ENCODE data around the gene THSD4. TPM values are rescaled to one million over a fixed set of nuclear protein-coding genes. Genes with fewer than 3 reads are reported as not detected.

The THSD4 gene
- polyA plus RNA-seq, 2 of the 4 experiments (the other 2 are of a cell fraction), result 15.8 to 40.7 TPM

GRCh38 chr15:71223516-71223915 lies 108.2 kb downstream of the THSD4 start:
- ATAC-seq (no peak), DNase-seq (ENCODE audit: low read depth in 1 of 2, low spot score in 1 of 2) (no peak), FAIRE-seq (peak; percentile 7)
- 98% methylated on average over 2 of the region's 2 CpGs for WGBS (ENCODE audit: missing lambda C conversion rate)
- Histone ChIP-seq H3K4me2 (no peak overlapping the region), H3K9me3 (no peaks in the 10 kb centered on the region), H3K27ac (peak overlapping the region in 1 of 2 experiments; percentile 12; a peak in 1 of 6 replicates), H3K4me1 (no peaks in the 10 kb centered on the region), H3K4me3 (no peak overlapping the region)
- no peak for TF ChIP-seq POLR2AphosphoS2 (conservative IDR thresholded peaks at IDR 0.05; ENCODE audit: low read length)
- TF ChIP-seq MYC (IDR thresholded peaks at IDR 0.05; ENCODE audit: borderline replicate concordance, low read length), result no peak
- no peak for TF ChIP-seq CHD4 (IDR thresholded peaks at IDR 0.05; ENCODE audit: borderline replicate concordance)
- TF ChIP-seq MAFK (IDR thresholded peaks at IDR 0.05; ENCODE audit: partially characterized antibody), result peak; percentile 13
- no peak for TF ChIP-seq E2F6 (IDR thresholded peaks at IDR 0.05; ENCODE audit: borderline replicate concordance, low read depth)
- no peak for TF ChIP-seq EP300 (IDR thresholded peaks at IDR 0.05)
- TF ChIP-seq SREBF2 (IDR thresholded peaks at IDR 0.05), result no peak
- TF ChIP-seq HEYL (CRISPR knock-in tag; IDR thresholded peaks at IDR 0.05), result no peak
- CTCF ChIA-PET, result interaction anchor here (1.1 to 1.9 kb wide), 3 partner anchors 10 to 109 kb away, joined by 3 to 5 read pairs (median 4); partner anchors contain the start of gene THSD4
- POLR2A ChIA-PET, result no interaction called here

- ChIA-PET POLR2A (no interaction called here), CTCF (interaction anchor here (1.6 kb wide), 1 partner anchor 33 kb away, joined by 3 read pairs; no protein-coding TSS in a partner anchor)
- Histone ChIP-seq H3K4me2 (no peak overlapping the region), H3K9me3 (no peaks in the 10 kb centered on the region), H3K4me1 (no peaks in the 10 kb centered on the region), H3K4me3 (no peak overlapping the region), H3K27ac (peak overlapping the region in 1 of 2 experiments; percentile 12; a peak in 1 of 6 replicates)
- DNase-seq (ENCODE audit: low read depth in 1 of 2, low spot score in 1 of 2), result no peak
- WGBS (ENCODE audit: missing lambda C conversion rate), result 84% methylated on average over 4 of the region's 4 CpGs
- ATAC-seq, result no peak
- FAIRE-seq, result no peak
- TF ChIP-seq RNF2 (IDR thresholded peaks at IDR 0.05; ENCODE audit: borderline replicate concordance, low read depth), result no peak
- TF ChIP-seq HMGXB4 (CRISPR knock-in tag; IDR thresholded peaks at IDR 0.05; ENCODE audit: borderline replicate concordance), result no peak
- TF ChIP-seq POLR2A (IDR thresholded peaks at IDR 0.05; ENCODE audit: low read length), result no peak
- no peak for TF ChIP-seq RCOR1 (IDR thresholded peaks at IDR 0.05; ENCODE audit: low read depth, low read length)
- TF ChIP-seq JUNB (IDR thresholded peaks at IDR 0.05), result no peak
- TF ChIP-seq FOXS1 (CRISPR knock-in tag; IDR thresholded peaks at IDR 0.05), result no peak
- TF ChIP-seq FOSB (CRISPR knock-in tag; IDR thresholded peaks at IDR 0.05), result no peak
- no peak for TF ChIP-seq EHF (CRISPR knock-in tag; IDR thresholded peaks at IDR 0.05)
- TF ChIP-seq RFX5 (IDR thresholded peaks at IDR 0.05), result no peak
- TF ChIP-seq NFE2L2 (conservative IDR thresholded peaks at IDR 0.05; ENCODE audit: low read length), result no peak
- TF ChIP-seq HOXA7 (CRISPR knock-in tag; IDR thresholded peaks at IDR 0.05), result no peak
- TF ChIP-seq ZFP36 (IDR thresholded peaks at IDR 0.05; ENCODE audit: borderline replicate concordance, partially characterized antibody), result no peak
- TF ChIP-seq ATOH8 (CRISPR knock-in tag; IDR thresholded peaks at IDR 0.05; ENCODE audit: low read depth), result no peak
- no peak for TF ChIP-seq CBX2 (IDR thresholded peaks at IDR 0.05; ENCODE audit: borderline replicate concordance, low read depth)
- no peak for TF ChIP-seq TP53 (CRISPR knock-in tag; IDR thresholded peaks at IDR 0.05)
Measured at GRCh38 chr15:71224024-71224423, 108.8 kb downstream of the THSD4 start.

GRCh38 chr15:71225851-71226250 lies 110.6 kb downstream of the THSD4 start:
- Histone ChIP-seq H3K4me2 (no peak overlapping the region), H3K27ac (no peak overlapping the region), H3K4me3 (no peak overlapping the region), H3K4me1 (no peaks in the 10 kb centered on the region), H3K9me3 (no peaks in the 10 kb centered on the region)
- ATAC-seq, result no peak
- TF ChIP-seq RFX5 (IDR thresholded peaks at IDR 0.05) (no peak), EP300 (IDR thresholded peaks at IDR 0.05) (no peak), EHMT2 (IDR thresholded peaks at IDR 0.05; ENCODE audit: low read depth) (no peak), ESRRA (IDR thresholded peaks at IDR 0.05; ENCODE audit: borderline replicate concordance, low read length) (no peak), CEBPB (IDR thresholded peaks at IDR 0.05) (no peak), EHF (CRISPR knock-in tag; IDR thresholded peaks at IDR 0.05) (no peak), MYC (IDR thresholded peaks at IDR 0.05; ENCODE audit: borderline replicate concordance, low read length) (no peak), TFCP2L1 (CRISPR knock-in tag; IDR thresholded peaks at IDR 0.05) (no peak), SMC3 (IDR thresholded peaks at IDR 0.05) (no peak), BHLHE40 (IDR thresholded peaks at IDR 0.05; ENCODE audit: low read depth, low read length) (no peak), HEYL (CRISPR knock-in tag; IDR thresholded peaks at IDR 0.05) (no peak), RCOR1 (IDR thresholded peaks at IDR 0.05; ENCODE audit: low read depth, low read length) (no peak), HMGXB4 (CRISPR knock-in tag; IDR thresholded peaks at IDR 0.05; ENCODE audit: borderline replicate concordance) (no peak)
- ChIA-PET CTCF (interaction anchor here (1.0 to 1.6 kb wide), 2 partner anchors 14 to 31 kb away, joined by 3 read pairs; no protein-coding TSS in a partner anchor), POLR2A (no interaction called here)
- 86% methylated on average over 2 of the region's 2 CpGs for WGBS (ENCODE audit: missing lambda C conversion rate)
- no peak for DNase-seq (ENCODE audit: low read depth in 1 of 2, low spot score in 1 of 2)
- FAIRE-seq, result no peak

All from A549 (cell line).